IMR-90 (cell line): ENCODE measurements around the gene OGG1.

Experiments
- CTCF ChIP-seq: conservative IDR thresholded peaks from 2 replicates; pipeline ENCODE4 v1.5.1; 2012; ENCODE audit warnings: mild to moderate bottlenecking, low read depth, low read length, improper control_type of control experiment
- FOS ChIP-seq: fragments of 150-350 bp; IDR thresholded peaks from 2 replicates; pipeline ENCODE4 v1.6.1; 2016; ENCODE audit warnings: low read depth, low read length
- MXI1 ChIP-seq: IDR thresholded peaks from 2 replicates; pipeline ENCODE4 v1.6.1; 2012; ENCODE audit warnings: low read depth, mild to moderate bottlenecking, low read length, moderate library complexity, borderline replicate concordance
- POLR2A ChIP-seq: IDR thresholded peaks from 2 replicates; pipeline ENCODE4 v1.6.1; 2012; ENCODE audit warnings: mild to moderate bottlenecking, low read depth, low read length
- RFX5 ChIP-seq: IDR thresholded peaks from 2 replicates; pipeline ENCODE4 v1.8.0; 2012; ENCODE audit warnings: low read depth, mild to moderate bottlenecking, low read length, moderate library complexity

GRCh38 chr3:9783954-9784353 is 34.2 kb downstream of the OGG1 start:
- TF ChIP-seq CTCF (no peak), FOS (no peak), MXI1 (no peak), RFX5 (no peak), POLR2A (no peak)
